Stimulated activated naive CD8-positive, alpha-beta T cell treated with anti-CD3 and anti-CD28 coated beads, Interleukin-15, Interleukin-2, amounts not matched to agents 100 ng/mL and 50 ng/mL, for 24 hours (primary cell): ENCODE data around the gene MAU2.

Experiments
- H3K27ac Mint-ChIP-seq: one replicate; pipeline ENCODE4 v1.8.0; 2021; ENCODE audit warnings: mild to moderate bottlenecking, mixed read lengths
- H3K27me3 Mint-ChIP-seq: one replicate; pipeline ENCODE4 v1.8.0; 2021; ENCODE audit warnings: mixed read lengths
- H3K36me3 Mint-ChIP-seq: one replicate; pipeline ENCODE4 v1.8.0; 2021; ENCODE audit warnings: low read depth, mixed read lengths
- H3K4me1 Mint-ChIP-seq: one replicate; pipeline ENCODE4 v1.8.0; 2021; ENCODE audit warnings: low read depth, mixed read lengths
- H3K4me3 Mint-ChIP-seq: one replicate; pipeline ENCODE4 v1.8.0; 2021; ENCODE audit warnings: mild to moderate bottlenecking, mixed read lengths
- H3K9me3 Mint-ChIP-seq: one replicate; pipeline ENCODE4 v1.8.0; 2021; ENCODE audit warnings: mixed read lengths

MAU2 gene

DNA sequence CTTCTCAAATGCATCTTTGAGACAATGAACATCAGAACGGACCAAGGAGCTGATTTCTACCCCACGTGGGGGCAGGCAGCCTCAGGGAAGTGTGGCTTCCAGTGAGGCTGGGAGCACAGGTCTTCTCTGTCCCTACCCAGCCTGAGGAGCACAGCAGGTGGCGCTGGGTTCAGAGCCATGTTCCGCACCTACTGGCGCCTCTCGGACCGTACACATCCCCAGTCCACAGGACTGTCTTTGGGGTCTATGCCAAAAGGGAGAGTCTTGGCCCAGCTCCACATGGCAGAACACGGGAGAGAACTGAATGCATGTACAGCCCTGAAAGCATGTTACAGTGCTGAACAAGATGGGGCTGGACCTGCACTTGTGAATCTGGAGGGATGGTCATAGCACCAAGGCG lies 22.9 kb upstream of the MAU2 start:
- Mint-ChIP-seq H3K9me3 (no peaks in the 10 kb centered on the region), H3K27ac (no peak overlapping the region), H3K36me3 (peaks cover 32% of the 10 kb centered on the region), H3K4me3 (no peak overlapping the region), H3K27me3 (no peaks in the 10 kb centered on the region), H3K4me1 (no peaks in the 10 kb centered on the region)

DNA sequence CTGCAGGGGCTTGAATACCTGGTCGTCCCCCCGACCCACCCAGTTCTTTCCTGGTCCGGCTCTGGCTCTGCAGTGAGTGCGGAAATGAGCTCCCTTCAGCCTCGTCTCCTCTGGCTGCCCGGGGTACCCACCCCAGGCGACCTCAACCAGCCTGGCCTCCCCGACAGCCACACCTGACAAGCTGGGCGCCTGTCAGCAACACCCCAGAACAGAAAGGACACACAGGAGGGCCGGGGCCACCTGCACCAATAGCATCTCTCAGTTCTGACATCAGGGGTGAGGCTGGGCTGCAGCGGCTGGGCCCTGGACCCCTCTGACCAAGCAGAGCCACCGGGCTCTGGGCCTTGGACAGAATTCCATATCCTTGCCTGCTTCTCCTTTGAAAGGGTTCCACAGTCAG lies 20.0 kb upstream of the MAU2 start:
- Mint-ChIP-seq H3K27ac (no peak overlapping the region), H3K4me1 (no peaks in the 10 kb centered on the region), H3K36me3 (peaks cover 23% of the 10 kb centered on the region), H3K27me3 (no peaks in the 10 kb centered on the region), H3K4me3 (no peak overlapping the region), H3K9me3 (no peaks in the 10 kb centered on the region)

DNA sequence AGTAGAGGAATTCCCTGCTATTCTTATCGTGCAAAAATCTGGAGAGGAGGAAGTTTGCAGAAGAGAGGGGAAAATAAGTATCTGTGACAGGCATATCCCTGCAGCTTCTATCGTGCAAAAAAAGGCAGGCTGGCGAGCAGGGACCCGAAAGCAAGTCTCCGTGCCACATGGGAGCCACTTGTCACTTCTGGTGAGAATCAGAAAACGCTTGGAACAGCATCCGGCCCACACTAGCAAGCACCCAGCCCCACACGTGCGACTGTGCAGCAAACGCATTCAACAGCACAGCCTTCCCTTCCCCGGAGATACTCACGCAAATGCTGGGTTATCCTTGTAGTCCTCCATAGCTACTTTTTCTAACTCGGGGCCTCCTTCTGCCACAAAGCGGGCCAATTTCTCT lies 17.2 kb upstream of the MAU2 start:
- H3K4me1 Mint-ChIP-seq = no peaks in the 10 kb centered on the region
- H3K36me3 Mint-ChIP-seq = peaks cover 31% of the 10 kb centered on the region
- no peaks in the 10 kb centered on the region for H3K9me3 Mint-ChIP-seq
- no peak overlapping the region for H3K4me3 Mint-ChIP-seq
- no peaks in the 10 kb centered on the region for H3K27me3 Mint-ChIP-seq
- H3K27ac Mint-ChIP-seq = no peak overlapping the region

DNA sequence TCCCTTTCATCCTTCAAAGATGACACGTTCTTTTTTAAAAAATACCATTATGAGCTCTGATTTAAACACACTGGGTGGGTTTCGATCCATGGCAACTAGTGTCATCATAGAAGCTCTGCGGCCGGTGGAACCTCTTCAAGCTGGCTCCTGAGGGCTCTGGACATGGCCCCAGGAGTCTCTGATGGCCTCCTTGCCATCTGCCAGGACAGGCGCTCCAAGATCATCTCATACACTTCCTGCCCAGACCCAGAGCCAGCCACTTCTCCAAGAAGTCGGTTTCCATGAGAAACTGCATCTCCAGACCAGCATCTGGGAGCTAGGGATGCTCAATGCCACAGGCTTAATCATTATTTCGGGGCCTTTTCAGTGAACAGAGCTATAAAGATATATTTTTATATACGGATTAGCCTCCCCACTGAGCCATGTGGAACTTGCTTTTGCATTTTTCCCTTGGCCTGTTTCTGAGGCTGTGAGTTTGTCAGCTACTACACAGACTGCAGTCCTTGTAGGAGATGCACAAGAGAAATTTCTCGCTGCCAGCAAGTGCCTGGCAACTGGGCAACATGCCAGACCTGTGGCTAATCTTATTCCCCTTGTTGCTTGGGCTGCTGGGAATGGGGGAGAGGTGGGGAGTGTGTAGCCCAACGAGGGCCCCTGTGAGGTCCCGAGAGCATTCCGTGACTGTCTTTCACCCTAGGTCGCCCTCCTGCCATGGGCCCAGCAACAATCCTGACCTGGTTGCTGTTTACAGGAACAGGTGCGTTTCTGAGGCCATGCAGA lies 16.3 kb upstream of the MAU2 start:
- peaks cover 29% of the 10 kb centered on the region for H3K36me3 Mint-ChIP-seq
- no peaks in the 10 kb centered on the region for H3K4me1 Mint-ChIP-seq
- H3K9me3 Mint-ChIP-seq = no peaks in the 10 kb centered on the region
- no peak overlapping the region for H3K4me3 Mint-ChIP-seq
- no peaks in the 10 kb centered on the region for H3K27me3 Mint-ChIP-seq
- no peak overlapping the region for H3K27ac Mint-ChIP-seq

DNA sequence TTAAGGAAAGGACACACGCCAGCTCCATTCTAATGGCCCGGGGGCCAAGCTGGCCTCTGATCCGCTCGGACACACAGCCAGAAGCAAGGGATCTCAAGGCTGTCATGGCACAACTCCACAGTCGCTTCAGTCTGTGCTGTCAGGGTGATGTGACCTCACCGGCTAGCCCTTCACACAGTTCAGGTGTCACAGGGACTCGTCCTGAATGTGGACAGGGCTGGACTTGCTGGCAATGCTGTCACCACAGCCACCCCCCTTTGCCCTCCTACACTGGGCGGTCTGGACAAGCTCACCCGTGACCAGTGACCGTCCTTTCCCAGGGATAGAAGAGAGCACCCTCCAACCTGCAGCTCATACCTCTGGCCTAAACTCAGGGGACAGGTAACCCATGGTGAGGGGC lies 15.6 kb upstream of the MAU2 start:
- Mint-ChIP-seq H3K9me3 (no peaks in the 10 kb centered on the region), H3K36me3 (peaks cover 29% of the 10 kb centered on the region), H3K27ac (no peak overlapping the region), H3K27me3 (no peaks in the 10 kb centered on the region), H3K4me1 (no peaks in the 10 kb centered on the region), H3K4me3 (no peak overlapping the region)

DNA sequence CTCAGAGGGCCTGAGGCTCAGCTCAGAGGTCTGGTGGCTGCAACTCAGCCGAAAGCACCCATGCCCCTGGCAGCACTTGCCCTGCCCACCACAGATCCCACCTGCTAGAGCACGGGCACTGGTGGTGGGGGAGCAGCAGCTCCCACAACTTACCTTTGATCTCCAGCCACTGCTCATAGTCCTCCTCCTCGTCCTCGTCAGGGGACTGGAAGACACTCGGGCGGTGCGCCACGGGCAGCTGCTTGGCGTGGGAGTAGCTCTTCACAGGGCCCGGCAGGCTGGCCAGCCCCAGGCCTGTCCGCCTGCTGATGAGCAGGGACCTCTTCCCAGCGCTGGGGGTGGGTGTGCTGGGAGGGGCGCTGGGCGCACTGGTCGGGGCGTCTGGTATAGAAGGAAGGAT lies 14.9 kb upstream of the MAU2 start:
- H3K36me3 Mint-ChIP-seq = peaks cover 33% of the 10 kb centered on the region
- no peak overlapping the region for H3K4me3 Mint-ChIP-seq
- H3K27ac Mint-ChIP-seq = no peak overlapping the region
- no peaks in the 10 kb centered on the region for H3K9me3 Mint-ChIP-seq
- no peaks in the 10 kb centered on the region for H3K27me3 Mint-ChIP-seq
- no peaks in the 10 kb centered on the region for H3K4me1 Mint-ChIP-seq

DNA sequence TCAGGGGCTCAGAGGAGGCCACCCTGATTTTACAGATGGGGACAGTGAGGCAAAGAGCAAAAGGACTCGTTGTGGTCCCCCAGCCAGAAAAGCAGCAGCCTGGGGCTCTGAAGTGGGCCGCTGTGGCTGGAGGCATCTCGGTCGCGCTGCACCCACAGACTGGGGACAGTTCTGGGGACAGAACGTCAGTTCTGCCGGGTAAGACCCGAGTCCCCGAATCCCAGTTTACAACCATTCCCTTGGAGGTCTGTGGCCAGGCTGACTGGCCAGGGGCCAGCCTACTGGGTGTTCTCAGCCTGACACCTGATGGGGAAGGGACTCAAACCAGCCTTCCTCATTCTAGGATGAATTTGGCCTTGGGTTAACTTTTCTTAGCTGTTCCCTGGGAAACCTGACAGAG lies 14.4 kb upstream of the MAU2 start:
- H3K9me3 Mint-ChIP-seq = no peaks in the 10 kb centered on the region
- H3K36me3 Mint-ChIP-seq = peaks cover 33% of the 10 kb centered on the region
- no peaks in the 10 kb centered on the region for H3K4me1 Mint-ChIP-seq
- no peak overlapping the region for H3K4me3 Mint-ChIP-seq
- H3K27me3 Mint-ChIP-seq = no peaks in the 10 kb centered on the region
- no peak overlapping the region for H3K27ac Mint-ChIP-seq

DNA sequence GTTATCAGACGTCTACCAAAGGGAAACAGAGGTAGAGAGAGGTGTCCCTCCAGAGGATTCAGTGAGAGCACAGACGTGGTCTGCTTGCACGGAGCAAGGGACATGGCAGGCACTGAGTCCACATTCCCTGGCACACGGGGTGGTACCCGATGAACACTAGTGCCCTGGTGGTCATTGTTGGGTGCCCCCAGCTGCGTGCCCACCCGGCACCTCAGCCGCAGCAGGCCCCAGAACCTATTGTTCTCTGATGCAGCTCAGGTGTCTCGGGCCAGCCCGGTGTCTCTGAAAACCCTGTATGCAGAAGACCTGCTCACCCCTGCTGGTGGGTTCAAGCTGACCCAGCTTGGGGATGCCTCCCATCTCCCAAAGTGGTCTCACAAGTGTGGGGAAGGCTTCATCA lies 12.3 kb upstream of the MAU2 start:
- Mint-ChIP-seq H3K9me3 (no peaks in the 10 kb centered on the region), H3K36me3 (peaks cover 35% of the 10 kb centered on the region), H3K4me3 (no peak overlapping the region), H3K27ac (no peak overlapping the region), H3K27me3 (no peaks in the 10 kb centered on the region), H3K4me1 (peaks cover 4% of the 10 kb centered on the region)

DNA sequence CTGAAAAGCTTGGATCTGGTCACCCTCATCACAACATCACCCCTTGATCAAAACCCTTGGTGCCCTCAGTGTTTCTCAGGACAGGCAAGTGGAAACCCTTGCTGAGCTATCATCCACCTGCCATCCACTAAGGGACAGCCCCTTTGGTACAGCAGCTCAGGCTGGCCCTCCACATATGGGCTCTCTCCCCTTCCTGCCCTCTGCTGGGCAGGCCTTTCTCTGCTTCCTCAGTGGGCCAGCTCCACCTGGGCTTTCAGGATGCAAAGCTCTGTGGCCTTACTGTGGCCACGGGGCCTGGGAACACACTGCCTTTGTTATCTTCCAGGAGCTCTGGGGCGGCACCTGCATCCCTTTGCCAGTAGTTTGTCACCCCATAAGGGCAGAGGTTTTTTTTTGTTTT lies 5.2 kb upstream of the MAU2 start:
- no peak overlapping the region for H3K27ac Mint-ChIP-seq
- H3K4me3 Mint-ChIP-seq = no peak overlapping the region
- peaks cover 26% of the 10 kb centered on the region for H3K36me3 Mint-ChIP-seq
- H3K4me1 Mint-ChIP-seq = peaks cover 23% of the 10 kb centered on the region
- H3K9me3 Mint-ChIP-seq = no peaks in the 10 kb centered on the region
- no peaks in the 10 kb centered on the region for H3K27me3 Mint-ChIP-seq

DNA sequence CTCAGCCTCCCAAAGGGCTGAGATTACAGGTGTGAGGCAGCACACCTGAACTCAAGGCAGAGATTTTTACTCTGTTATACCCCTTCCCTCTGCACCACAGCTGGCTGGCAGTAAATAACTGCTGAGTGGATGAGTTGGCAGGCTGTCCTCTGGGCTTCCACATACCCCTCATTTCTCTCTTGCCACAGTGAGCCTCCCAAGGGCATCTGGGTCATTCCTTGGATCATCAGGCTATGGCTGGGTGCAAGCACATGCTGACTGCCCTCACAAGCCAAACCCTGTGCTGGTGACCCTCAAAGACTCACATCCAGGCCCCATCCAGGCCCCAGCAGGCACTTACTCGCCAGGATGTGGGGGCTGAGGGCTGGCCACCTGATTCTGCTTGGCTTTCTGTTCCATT lies 4.5 kb upstream of the MAU2 start:
- Mint-ChIP-seq H3K9me3 (no peaks in the 10 kb centered on the region), H3K27ac (no peak overlapping the region), H3K4me3 (no peak overlapping the region), H3K36me3 (peaks cover 24% of the 10 kb centered on the region), H3K27me3 (no peaks in the 10 kb centered on the region), H3K4me1 (peaks cover 23% of the 10 kb centered on the region)

DNA sequence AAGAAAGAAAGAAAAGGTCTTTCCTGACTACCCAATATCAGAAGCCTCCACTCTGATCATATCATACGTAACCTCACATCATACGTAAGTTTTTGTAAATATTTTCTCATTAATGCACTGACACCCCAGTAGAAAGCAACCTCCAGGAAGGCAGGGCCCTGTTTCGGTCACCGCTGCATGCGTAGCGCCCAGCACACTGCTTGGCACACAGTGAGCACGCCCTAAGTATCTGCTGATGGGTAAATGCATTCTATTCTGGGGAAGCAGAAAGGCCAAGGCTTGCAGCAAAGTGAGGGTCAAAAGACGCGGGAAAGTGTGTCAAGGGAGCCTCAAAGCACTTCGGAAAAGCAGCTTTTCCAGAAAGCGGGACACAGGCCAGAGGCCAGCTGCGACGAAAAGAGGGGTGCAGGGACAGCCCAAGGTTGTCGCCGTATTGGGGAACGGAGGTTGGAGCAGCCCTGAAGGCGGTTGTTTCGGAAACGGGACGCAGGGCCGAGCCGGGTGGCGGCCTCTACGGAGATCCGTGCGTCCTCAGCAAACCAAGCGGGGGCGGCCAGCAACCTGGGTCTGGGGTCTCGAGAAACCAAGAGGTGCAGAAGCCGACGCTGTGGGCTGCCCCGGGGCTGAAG lies 783 bp upstream of the MAU2 start:
- Mint-ChIP-seq H3K9me3 (no peaks in the 10 kb centered on the region), H3K4me1 (peaks cover 48% of the 10 kb centered on the region), H3K27me3 (no peaks in the 10 kb centered on the region), H3K27ac (peak overlapping the region; percentile 98), H3K4me3 (peak overlapping the region; percentile 89), H3K36me3 (peaks cover 27% of the 10 kb centered on the region)

DNA sequence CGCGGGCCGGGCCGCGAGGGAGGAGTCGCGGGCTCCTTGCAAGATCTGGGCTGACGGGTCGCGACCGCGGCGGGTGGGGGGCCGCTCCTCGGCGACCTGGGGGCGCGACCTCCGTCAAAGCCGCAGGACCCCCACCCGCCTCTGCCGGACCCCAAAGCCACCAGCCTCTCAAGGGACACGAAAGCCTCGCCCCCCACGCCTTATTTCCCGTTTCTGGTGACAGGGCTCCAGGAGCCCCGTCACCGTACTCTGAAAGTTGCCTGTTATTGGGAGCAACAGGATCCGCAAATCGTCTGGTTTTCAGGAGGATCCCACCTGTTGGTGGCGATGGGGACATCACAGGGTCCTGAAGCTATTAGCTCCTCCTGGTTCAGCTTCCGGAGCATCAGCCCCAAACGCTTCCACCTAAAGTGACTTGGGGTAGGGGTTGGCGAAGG lies 530 bp downstream of the MAU2 start:
- Mint-ChIP-seq H3K4me3 (peak overlapping the region; percentile 89), H3K27ac (peak overlapping the region; percentile 98), H3K36me3 (peaks cover 35% of the 10 kb centered on the region), H3K9me3 (no peaks in the 10 kb centered on the region), H3K4me1 (peaks cover 48% of the 10 kb centered on the region), H3K27me3 (no peaks in the 10 kb centered on the region)

DNA sequence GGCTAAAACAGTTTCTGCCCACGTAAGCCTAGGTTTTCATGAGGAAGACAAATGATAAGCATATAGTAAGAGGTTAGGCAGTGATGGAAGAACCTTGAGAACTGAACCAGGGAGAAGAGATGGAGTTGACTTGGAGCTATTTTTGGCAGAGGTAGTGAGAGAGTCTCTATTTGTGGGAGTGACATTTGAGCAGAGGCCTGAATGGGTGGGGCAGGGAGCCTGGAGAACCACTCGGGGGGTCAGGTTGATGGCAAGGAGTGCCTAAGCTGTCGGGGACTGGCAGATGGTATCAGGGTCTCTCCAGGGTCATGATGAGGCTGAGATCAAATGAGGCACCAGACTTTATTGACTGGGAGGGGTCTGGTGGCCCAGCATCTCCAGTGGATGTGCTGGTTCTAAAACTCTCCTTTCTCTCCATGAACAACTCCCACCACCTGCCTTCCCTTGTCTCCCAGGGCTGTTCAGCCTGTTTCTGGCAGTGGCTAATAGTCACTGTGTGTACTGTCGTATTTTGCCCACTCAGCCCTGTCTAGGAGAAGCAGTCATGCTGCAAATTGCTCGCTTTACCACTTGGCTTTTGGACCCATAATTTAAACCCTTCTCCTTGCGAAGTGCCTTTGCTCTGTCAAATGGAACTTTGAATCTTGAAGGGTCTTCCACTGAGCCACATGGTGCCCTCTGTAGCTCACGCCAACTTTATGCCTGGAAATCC lies 3.6 kb downstream of the MAU2 start:
- no peaks in the 10 kb centered on the region for H3K9me3 Mint-ChIP-seq
- no peaks in the 10 kb centered on the region for H3K27me3 Mint-ChIP-seq
- no peak overlapping the region for H3K4me3 Mint-ChIP-seq
- peak overlapping the region; percentile 66 for H3K27ac Mint-ChIP-seq
- peaks cover 42% of the 10 kb centered on the region for H3K36me3 Mint-ChIP-seq
- peaks cover 46% of the 10 kb centered on the region for H3K4me1 Mint-ChIP-seq

DNA sequence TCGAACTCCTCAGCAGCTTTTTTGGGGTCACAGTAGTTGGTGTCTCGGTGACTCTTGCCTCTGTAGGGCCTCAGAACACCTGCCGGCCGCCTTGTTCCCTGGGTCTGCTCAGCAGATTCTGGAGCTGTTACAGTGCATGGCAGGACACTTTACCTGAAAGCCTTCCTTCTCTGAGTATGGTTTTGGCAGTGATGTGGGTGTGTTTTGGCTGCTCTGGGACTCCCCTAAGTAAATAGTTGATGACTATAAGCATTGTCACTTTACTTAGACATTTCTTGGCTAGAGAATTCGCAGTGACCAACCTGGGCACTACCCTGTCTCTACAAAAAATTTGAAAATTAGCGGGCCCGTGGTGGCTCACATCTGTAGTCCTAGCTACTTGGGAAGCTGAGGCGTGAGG lies 7.0 kb downstream of the MAU2 start:
- Mint-ChIP-seq H3K27me3 (no peaks in the 10 kb centered on the region), H3K4me1 (peaks cover 30% of the 10 kb centered on the region), H3K36me3 (peaks cover 48% of the 10 kb centered on the region), H3K9me3 (no peaks in the 10 kb centered on the region), H3K27ac (no peak overlapping the region), H3K4me3 (no peak overlapping the region)

DNA sequence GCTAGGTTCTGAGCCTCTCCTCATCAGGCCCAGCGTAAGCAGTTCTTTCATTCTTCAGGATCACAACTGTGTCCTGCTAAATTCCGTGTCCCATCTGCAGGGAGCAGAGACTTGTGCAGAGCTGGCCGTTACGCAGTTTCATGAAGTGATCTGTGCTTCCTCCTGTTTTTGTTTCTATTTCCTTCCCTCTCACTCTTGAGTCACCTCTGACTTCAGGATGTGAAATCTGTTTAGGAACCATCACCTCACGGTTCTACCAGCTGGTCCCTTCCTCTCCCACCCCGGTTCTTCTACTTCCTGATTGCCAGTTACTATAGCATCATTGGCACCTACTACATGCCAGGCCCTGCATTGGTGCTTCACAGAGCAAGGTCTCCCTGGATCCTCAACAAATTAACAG lies 8.5 kb downstream of the MAU2 start:
- Mint-ChIP-seq H3K4me1 (peaks cover 22% of the 10 kb centered on the region), H3K36me3 (peaks cover 40% of the 10 kb centered on the region), H3K27me3 (no peaks in the 10 kb centered on the region), H3K9me3 (no peaks in the 10 kb centered on the region), H3K4me3 (no peak overlapping the region), H3K27ac (peak overlapping the region; percentile 82)
